NCI-H1092 treated with DMSO at 0.1 percent for 48 hours (cell line): Measurements from ENCODE around the gene LRIT1.
"Not testable (repeated sequence)": the region's sequence is repeated elsewhere in the genome, so short reads cannot be mapped to it uniquely, and the experiment has no call there.

Source experiments
- DNase-seq: peaks from one replicate; lab custom pipeline; 2025; lab: John Stamatoyannopoulos, UW

Gene LRIT1

GRCh38 chr10:84241185-84241790 lies at the start of gene LRIT1:
TSS of gene LRIT1 (minus strand) at chr10:84241546. CDS start at chr10:84241439, 107 bp downstream.
- DNase-seq = no peak

GRCh38 chr10:84290235-84290634 lies 48.9 kb upstream of the LRIT1 start:
- DNase-seq = no peak

DNA sequence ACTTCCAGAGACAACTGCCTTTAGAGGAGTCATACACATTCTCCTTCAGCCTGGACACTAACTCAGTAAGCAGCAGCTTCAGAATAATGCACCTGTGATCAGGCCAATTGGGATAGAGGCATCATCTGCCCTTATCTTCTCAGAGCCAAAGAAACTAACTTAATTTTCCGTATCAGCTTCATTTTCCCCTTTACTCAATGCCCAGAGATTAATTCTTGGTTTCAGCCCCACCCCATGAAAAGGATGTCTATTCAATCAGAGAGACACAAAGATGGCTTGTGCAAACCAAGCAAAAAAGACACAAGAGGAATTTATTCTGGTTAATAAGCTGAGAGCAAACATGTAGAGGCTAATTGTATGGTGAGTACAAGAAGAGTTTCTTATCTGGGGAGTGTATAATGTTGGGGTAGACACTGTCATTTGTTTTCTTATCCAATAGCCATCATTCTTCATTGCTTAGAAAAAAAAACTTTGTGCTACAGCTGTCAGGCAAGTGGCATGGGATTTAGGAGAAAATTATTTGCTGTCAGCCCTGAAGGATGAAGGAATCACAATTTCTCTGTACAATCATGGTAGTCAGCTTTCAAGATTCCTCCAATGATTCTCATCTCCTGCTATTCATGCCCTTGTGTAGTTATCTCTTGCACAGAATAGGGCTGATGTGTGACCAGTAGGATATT lies 48.3 kb upstream of the LRIT1 start:
- no peak for DNase-seq

DNA sequence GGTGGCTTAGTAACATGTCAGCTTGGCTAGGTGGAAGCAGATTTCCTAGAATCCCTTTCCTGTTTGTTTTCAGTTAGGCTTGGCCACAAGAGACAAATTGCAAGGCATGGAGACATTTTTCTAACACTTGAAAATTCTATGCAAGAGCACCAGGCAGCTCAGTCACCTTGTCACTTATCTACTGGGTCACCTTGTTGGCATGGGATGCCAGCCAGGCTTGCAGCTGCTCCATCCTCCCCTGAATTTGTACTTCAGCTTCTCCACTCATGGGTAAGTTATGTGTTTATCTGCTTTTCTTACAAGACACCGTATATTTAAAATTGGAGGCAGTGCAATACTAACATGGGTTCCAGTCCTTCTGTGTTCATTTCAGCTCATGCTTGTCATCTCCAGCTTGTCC lies 46.8 kb upstream of the LRIT1 start:
- no peak for DNase-seq

- DNase-seq = no peak
These were observed 45.3 kb upstream of the LRIT1 start for GRCh38 chr10:84286695-84287094.

- not testable (repeated sequence) for DNase-seq
These were observed 38.6 kb upstream of the LRIT1 start for GRCh38 chr10:84279876-84280475.

DNA sequence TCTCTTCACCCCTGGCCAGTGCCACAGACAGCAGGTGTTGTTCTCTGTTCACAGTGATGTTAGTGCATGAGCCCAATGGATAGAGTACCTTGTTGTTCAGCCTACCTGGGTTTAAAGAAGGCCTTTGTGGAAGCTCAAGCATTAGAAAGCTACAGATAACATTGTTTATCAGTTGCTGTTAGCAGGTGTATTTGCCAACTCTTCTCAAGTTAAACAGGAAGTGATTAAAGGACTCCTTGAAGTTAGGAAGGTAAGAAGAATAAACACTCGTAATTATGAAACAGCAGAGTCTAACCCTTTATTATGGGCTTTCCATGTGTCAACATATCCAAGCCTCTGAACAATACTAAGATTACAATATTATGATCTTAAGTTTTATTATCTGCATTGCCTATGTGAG lies 29.4 kb upstream of the LRIT1 start:
- peak; percentile 47 for DNase-seq

DNA sequence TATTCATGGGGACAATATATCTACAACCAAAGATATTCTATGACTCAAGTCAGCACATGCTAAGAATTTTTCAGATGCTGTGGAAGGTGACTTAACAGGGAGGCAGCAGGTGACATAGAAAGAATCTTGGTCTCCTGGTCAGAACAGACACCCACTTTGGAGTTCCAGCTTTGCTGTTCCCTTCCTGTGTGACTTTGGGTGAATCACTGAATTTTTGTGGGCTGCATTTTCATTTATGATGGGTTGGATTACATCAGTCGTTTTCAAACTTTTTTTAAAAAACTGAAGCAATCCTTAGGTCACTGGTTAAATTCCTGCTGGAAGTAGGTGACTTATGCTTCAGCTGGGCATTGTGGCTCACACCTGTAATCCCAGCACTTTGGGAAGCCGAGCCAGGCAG lies 28.4 kb upstream of the LRIT1 start:
- no peak for DNase-seq

DNA sequence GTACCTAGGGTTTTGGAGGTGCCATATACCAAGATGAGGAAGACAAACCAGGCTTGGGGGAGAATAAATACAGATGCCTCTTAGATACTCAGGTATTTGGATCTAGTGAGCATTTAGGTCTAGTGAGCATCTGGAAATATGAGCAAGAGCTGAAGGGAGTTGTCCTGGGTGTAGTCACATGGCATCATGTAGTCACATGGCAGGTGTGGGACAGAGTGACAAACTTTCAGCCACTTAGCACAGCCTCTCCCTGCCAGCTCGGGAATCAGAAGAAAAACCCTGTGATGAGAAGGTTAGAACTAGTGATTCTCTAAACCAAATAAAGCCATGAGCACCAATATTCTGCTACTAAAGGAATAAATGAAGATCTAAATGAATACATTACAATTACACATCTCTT lies 27.8 kb upstream of the LRIT1 start:
- no peak for DNase-seq

GRCh38 chr10:84267503-84268126 lies 26.3 kb upstream of the LRIT1 start:
- no peak for DNase-seq

DNA sequence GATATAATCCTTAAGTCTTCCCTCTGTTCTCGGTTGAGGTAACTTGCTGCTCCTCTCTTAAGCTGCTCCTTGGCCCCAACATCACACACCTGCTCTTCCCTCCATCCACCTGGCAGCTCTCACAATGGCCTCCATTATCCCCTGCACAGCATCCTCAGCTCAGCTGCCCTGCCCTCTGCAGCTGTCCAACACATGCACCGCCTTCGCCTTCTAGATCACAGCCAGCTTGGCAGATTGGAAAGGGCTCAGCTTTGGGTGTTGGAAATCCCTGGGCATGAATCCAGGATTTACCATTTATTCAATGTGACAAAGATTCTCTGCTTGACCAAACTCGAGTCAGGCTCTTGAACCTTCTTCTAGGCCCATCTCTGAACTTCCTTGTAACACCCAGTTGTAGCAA lies 24.1 kb upstream of the LRIT1 start:
- DNase-seq = peak; percentile 42

DNA sequence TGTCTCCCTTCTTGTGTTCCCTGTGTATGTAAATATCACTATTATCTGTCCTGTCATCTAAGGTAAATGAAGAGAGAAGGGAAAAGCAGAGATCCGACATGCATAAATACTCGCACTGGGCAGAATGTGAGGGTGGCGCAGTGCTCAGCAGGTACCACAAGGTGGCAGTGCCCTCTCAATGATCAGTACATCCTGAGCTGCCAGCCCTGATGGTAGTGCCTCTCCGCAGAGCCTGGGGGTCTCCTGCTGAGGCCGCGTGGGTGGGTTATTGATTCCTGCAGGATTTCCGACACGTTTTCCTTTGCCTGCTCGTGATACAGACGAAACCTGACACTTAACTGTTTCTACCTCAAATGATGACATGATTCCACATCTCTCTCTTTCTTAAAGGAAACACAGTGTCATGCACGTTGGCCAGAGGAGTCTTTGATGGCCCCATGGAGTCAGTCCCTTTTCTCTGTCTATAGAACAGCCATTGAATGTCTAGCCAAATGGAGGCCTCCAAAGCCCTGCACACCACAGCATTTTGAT lies 23.3 kb upstream of the LRIT1 start:
- DNase-seq = peak; percentile 59

DNA sequence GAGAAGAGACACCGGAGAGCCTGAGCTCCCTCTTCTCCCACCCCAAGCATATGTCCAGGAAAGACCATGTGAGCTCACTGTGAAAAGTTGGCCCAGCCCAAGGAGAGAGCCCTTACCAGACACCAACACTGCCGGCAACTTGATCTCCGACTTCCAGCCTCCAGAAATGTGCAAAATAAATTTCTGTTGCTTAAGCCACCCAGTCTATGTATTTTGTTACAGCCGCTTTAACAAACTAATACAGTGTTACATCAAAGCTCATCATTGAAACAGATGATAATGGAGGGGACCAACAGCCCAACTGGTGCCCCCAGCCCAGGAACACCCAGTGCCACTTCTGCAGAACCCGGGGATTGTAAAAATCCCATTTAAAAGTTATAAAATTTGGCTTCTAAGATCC lies 22.4 kb upstream of the LRIT1 start:
- DNase-seq = no peak

DNA sequence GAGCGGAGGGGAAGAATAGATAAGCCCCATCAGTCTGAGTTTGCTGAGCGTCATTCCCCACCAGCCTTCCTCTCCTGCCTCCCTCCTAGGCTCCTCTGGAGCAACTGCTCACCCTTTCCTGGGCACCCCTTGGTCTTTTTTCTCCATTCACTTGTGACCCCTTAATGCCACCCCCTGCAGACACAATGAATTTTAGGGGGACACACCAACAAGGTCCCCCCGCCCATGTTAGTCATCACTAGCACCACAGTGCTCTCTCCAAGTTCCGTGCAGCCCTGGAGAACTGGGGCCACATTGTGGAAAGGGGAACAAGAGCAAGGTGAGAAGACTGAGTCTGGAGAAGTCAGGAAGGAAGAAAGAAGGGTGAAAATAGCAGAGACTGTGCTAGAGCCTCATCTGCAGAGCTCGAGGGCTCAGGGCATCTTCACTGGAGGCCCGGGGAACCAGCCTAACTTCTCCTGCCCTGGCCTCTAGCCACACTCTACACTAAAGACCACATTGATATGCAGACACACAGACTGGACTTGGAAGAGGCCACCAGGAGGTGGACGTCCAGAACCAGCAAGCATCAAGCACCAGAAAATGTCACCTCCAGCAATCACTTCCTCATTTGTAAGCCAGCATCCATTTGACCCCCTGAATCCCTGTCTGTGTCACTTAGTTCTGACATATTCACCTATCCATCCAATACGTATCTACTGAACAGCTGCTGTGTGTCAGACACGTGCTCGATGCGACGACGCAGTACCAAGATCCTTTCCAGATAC lies 21.0 kb upstream of the LRIT1 start:
- DNase-seq = no peak

- DNase-seq = no peak
These were observed 20.0 kb upstream of the LRIT1 start for GRCh38 chr10:84261236-84261915.

DNA sequence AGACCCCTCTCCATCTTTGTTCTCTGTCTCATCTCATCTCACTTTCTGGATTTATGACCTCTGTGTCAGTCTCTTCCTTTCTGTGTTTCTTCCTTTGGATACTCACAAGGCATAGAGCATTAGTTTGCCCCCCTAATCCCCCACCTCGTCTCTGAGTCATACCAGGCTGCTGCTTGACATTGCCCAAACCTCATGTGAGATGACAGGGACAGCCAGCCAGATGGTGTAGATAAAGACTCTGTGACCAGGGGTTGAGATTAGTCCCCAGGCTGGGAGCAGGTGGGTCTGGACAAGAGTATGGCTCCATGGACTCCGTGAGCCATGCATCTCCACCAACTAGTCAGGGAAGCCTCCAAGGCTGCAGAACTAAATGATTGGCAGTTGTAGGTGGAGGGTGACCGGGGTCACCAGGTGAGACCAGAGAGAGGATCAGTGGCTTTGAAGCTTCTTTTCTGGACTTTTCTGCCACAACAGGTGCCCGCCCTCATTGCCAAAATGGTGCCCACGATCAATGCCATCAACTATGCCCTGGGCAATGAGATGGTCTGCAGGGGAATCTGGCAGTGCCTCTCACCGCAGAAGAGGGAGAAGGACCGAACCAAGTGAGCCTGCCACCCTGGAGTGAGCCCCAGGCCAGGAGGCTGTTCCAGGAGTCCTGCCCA lies 16.8 kb upstream of the LRIT1 start:
- no peak for DNase-seq

- no peak for DNase-seq
These were observed 16.1 kb upstream of the LRIT1 start for GRCh38 chr10:84257343-84258020.

GRCh38 chr10:84256510-84257342 lies 15.4 kb upstream of the LRIT1 start:
- DNase-seq = peak; percentile 26
